Spinal cord (tissue), 10 donors: ENCODE measurements around the gene USP1. TPM values are rescaled to one million over a fixed set of nuclear protein-coding genes. Genes with fewer than 3 reads are reported as not detected.

Experiments used
- DNase-seq, 6 donors: peaks; one replicate each; pipeline versions ENCODE4 v3.0.0 to v3.0.0-alpha.2; 2013 to 2015; ENCODE audit warnings: low spot score in 6 of 6, low read depth in 4 of 6
- H3K27ac ChIP-seq: one replicate; pipeline ENCODE4 v1.5.1; 2013; ENCODE audit warnings: low read depth, low read length, control low read depth
- H3K27me3 ChIP-seq: one replicate; pipeline ENCODE4 v1.6.1; 2013; ENCODE audit warnings: low read length; ENCODE audit not compliant: control insufficient read depth, insufficient read depth
- H3K36me3 ChIP-seq: one replicate; pipeline ENCODE4 v1.6.1; 2013; ENCODE audit warnings: low read length; ENCODE audit not compliant: control insufficient read depth, insufficient read depth
- H3K4me1 ChIP-seq: one replicate; pipeline ENCODE4 v1.6.1; 2013; ENCODE audit warnings: low read length; ENCODE audit not compliant: control insufficient read depth, insufficient read depth
- H3K4me3 ChIP-seq: one replicate; pipeline ENCODE4 v1.5.1; 2013; ENCODE audit warnings: low read depth, low read length, control low read depth
- H3K9me3 ChIP-seq: one replicate; pipeline ENCODE4 v1.6.1; 2013; ENCODE audit warnings: low read length; ENCODE audit not compliant: control insufficient read depth, insufficient read depth
- WGBS: methylation state at CpG from one replicate; pipeline ENCODE4 v1.1.5; 2013; ENCODE audit warnings: missing lambda C conversion rate; ENCODE audit not compliant: insufficient coverage; 5-methylcytosine and 5-hydroxymethylcytosine counted together
- polyA plus RNA-seq, 2 donors: library from polyadenylated mRNA; unstranded; fragments of 120-200 nt; gene quantifications; one replicate each; pipeline ENCODE4 v1.2.1, GENCODE V29; 2013; ENCODE audit not compliant: insufficient read length in 2 of 2
- total RNA-seq, 2 donors: library from RNA; depleted of rRNA in 1 of 2; stranded (reverse); fragments of 120-200 nt in 1 of 2; fragments of >200 nt in 1 of 2; gene quantifications; one replicate each; pipeline versions ENCODE4 v1.2.3 to v1.2.4, GENCODE V29; 2013 to 2014
- donor health status: healthy.

USP1 gene
- total and polyA plus RNA-seq, 4 donors: 31.4 to 56.8 (median 41.4) TPM

GRCh38 chr1:62462370-62462769 is 25.5 kb downstream of the USP1 start:
- H3K9me3 ChIP-seq: peaks cover 2% of the 10 kb centered on the region
- H3K4me3 ChIP-seq: no peak overlapping the region
- DNase-seq: no peak
- H3K36me3 ChIP-seq: peaks cover 16% of the 10 kb centered on the region
- no peaks in the 10 kb centered on the region for H3K27me3 ChIP-seq
- no peaks in the 10 kb centered on the region for H3K4me1 ChIP-seq
- no CpG with 5 or more reads among the region's 3 CpGs for WGBS
- H3K27ac ChIP-seq: no peak overlapping the region

GRCh38 chr1:62467092-62467491 is 30.2 kb downstream of the USP1 start:
- Histone ChIP-seq H3K27ac (no peak overlapping the region), H3K9me3 (peaks cover 2% of the 10 kb centered on the region), H3K4me1 (no peaks in the 10 kb centered on the region), H3K36me3 (peaks cover 24% of the 10 kb centered on the region), H3K27me3 (no peaks in the 10 kb centered on the region), H3K4me3 (no peak overlapping the region)
- peak in 1 of 6 donors; percentile 12 for DNase-seq

GRCh38 chr1:62476525-62477219 is 39.8 kb downstream of the USP1 start:
- no CpG with 5 or more reads among the region's 3 CpGs for WGBS
- no peaks in the 10 kb centered on the region for H3K4me1 ChIP-seq
- DNase-seq: no peak
- no peaks in the 10 kb centered on the region for H3K27me3 ChIP-seq
- H3K4me3 ChIP-seq: no peak overlapping the region
- H3K9me3 ChIP-seq: no peaks in the 10 kb centered on the region
- no peak overlapping the region for H3K27ac ChIP-seq
- peaks cover 10% of the 10 kb centered on the region for H3K36me3 ChIP-seq

GRCh38 chr1:62481681-62482080 is 44.8 kb downstream of the USP1 start:
- Histone ChIP-seq H3K27ac (no peak overlapping the region), H3K27me3 (no peaks in the 10 kb centered on the region), H3K4me3 (no peak overlapping the region), H3K4me1 (no peaks in the 10 kb centered on the region), H3K36me3 (peaks cover 3% of the 10 kb centered on the region), H3K9me3 (no peaks in the 10 kb centered on the region)
- WGBS: no CpG with 5 or more reads among the region's 3 CpGs
- no peak for DNase-seq

- Histone ChIP-seq H3K36me3 (peaks cover 7% of the 10 kb centered on the region), H3K4me1 (no peaks in the 10 kb centered on the region), H3K4me3 (no peak overlapping the region), H3K27ac (no peak overlapping the region), H3K9me3 (no peaks in the 10 kb centered on the region), H3K27me3 (no peaks in the 10 kb centered on the region)
- no peak for DNase-seq
- WGBS: 100% methylated on average over 2 of the region's 5 CpGs
These were observed 48.1 kb downstream of the USP1 start for GRCh38 chr1:62484824-62485468.

GRCh38 chr1:62487956-62488355 is 51.1 kb downstream of the USP1 start:
- no peak overlapping the region for H3K4me3 ChIP-seq
- H3K4me1 ChIP-seq: no peaks in the 10 kb centered on the region
- peaks cover 10% of the 10 kb centered on the region for H3K36me3 ChIP-seq
- no peaks in the 10 kb centered on the region for H3K27me3 ChIP-seq
- no CpG with 5 or more reads among the region's 2 CpGs for WGBS
- no peak for DNase-seq
- no peaks in the 10 kb centered on the region for H3K9me3 ChIP-seq
- H3K27ac ChIP-seq: no peak overlapping the region

- Histone ChIP-seq H3K9me3 (no peaks in the 10 kb centered on the region), H3K27ac (no peak overlapping the region), H3K4me3 (no peak overlapping the region), H3K36me3 (peaks cover 10% of the 10 kb centered on the region), H3K27me3 (no peaks in the 10 kb centered on the region), H3K4me1 (no peaks in the 10 kb centered on the region)
- no peak for DNase-seq
- no CpG with 5 or more reads among the region's 2 CpGs for WGBS
These were observed 55.7 kb downstream of the USP1 start for GRCh38 chr1:62492521-62492920.

- H3K36me3 ChIP-seq: peaks cover 10% of the 10 kb centered on the region
- no peak overlapping the region for H3K4me3 ChIP-seq
- H3K27ac ChIP-seq: no peak overlapping the region
- no CpG with 5 or more reads among the region's 3 CpGs for WGBS
- DNase-seq: no peak
- H3K9me3 ChIP-seq: no peaks in the 10 kb centered on the region
- no peaks in the 10 kb centered on the region for H3K4me1 ChIP-seq
- H3K27me3 ChIP-seq: no peaks in the 10 kb centered on the region
These were observed 56.8 kb downstream of the USP1 start for GRCh38 chr1:62493656-62494055.

GRCh38 chr1:62494137-62494536 is 57.3 kb downstream of the USP1 start:
- Histone ChIP-seq H3K27ac (no peak overlapping the region), H3K9me3 (no peaks in the 10 kb centered on the region), H3K27me3 (no peaks in the 10 kb centered on the region), H3K4me3 (no peak overlapping the region), H3K36me3 (peaks cover 8% of the 10 kb centered on the region), H3K4me1 (no peaks in the 10 kb centered on the region)
- DNase-seq: no peak
- 96% methylated on average over 3 of the region's 4 CpGs for WGBS

- Histone ChIP-seq H3K27ac (no peak overlapping the region), H3K4me3 (no peak overlapping the region), H3K9me3 (no peaks in the 10 kb centered on the region), H3K27me3 (no peaks in the 10 kb centered on the region), H3K36me3 (peaks cover 3% of the 10 kb centered on the region), H3K4me1 (no peaks in the 10 kb centered on the region)
- no peak for DNase-seq
These were observed 63.4 kb downstream of the USP1 start for GRCh38 chr1:62500210-62500609.
